Ishikawa (cell line): ENCODE data around the gene DUSP16.

ENCODE experiments used
- MAX ChIP-seq: IDR thresholded peaks from 2 replicates; pipeline ENCODE4 v1.6.1; 2012
- TCF12 ChIP-seq: IDR thresholded peaks from 2 replicates; pipeline ENCODE4 v1.6.1; 2012; ENCODE audit warnings: low read depth
- TEAD4 ChIP-seq: IDR thresholded peaks from 2 replicates; pipeline ENCODE4 v1.6.1; 2012

- TF ChIP-seq TCF12 = no peak
- no peak for TF ChIP-seq TEAD4
- TF ChIP-seq MAX = no peak
These were observed 110.2 kb downstream of the DUSP16 start for GRCh38 chr12:12452326-12452902.
